C1 segment of cervical spinal cord (tissue), 14 donors: Measurements from ENCODE around the gene CRKL.
"Not testable (repeated sequence)": the region's sequence is repeated elsewhere in the genome, so short reads cannot be mapped to it uniquely, and the experiment has no call there.

ENCODE experiments used
- DNase-seq, 14 donors: peaks; one replicate each; lab custom pipeline; 2025; lab: John Stamatoyannopoulos, UW

The CRKL gene

DNA sequence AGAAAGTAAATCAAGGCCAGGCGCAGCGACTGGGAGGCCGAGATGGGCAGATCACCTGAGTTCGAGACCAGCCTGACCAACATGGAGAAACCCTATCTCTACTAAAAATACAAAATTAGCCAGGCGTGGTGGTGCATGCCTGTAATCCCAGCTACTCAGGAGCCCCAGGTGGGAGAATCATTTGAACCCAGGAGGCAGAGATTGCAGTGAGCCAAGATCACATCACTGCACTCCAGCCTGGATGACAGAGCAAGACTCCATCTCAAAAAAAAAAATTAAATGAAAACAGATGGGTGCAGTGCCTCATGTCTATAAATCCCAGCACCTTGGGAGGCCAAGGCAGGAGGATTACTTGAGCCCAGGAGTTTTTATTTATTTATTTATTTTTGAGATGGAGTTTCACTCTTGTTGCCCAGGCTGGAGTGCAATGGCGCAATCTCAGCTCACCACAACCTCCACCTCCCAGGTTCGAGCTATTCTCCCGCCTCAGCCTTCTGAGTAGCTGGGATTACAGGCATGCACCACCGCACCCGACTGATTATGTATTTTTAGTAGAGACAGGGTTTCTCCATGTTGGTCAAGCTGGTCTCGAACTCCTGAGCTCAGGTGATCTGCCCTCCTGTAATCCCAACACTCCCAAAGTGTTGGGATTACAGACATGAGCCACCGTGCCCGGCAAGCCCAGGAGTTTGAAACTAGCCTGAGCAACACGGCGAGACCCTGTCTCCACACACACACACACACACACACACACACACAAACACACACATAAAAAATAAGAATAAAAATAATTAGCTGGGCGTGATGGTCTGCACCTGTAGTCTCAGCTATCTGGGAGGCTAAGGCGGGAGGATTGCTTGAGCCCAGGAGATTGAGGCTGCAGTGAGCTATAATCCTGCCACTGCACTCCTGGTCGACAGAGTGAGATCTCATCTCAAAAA is 15.8 kb upstream of the CRKL start:
- not testable (repeated sequence) for DNase-seq

DNA sequence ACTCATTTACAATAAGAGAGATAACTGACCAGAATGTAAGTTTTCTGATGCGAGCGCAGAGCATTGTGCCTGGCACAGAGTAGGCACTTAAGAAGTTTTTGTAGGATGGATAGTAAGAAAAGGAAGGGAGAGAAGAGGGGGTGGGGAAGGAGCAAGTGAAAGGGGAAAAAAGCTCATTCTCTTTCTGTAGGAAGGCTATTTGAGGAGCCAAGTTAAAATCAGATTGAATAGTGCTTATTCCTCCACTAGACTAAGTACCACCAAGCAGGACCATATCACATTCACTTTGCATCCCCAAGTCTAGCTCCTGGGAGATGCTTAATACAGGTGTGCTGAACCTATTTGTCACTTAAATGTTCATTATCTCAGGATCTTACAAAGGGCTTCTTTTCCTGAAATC is 14.1 kb upstream of the CRKL start:
- DNase-seq, result no peak

DNA sequence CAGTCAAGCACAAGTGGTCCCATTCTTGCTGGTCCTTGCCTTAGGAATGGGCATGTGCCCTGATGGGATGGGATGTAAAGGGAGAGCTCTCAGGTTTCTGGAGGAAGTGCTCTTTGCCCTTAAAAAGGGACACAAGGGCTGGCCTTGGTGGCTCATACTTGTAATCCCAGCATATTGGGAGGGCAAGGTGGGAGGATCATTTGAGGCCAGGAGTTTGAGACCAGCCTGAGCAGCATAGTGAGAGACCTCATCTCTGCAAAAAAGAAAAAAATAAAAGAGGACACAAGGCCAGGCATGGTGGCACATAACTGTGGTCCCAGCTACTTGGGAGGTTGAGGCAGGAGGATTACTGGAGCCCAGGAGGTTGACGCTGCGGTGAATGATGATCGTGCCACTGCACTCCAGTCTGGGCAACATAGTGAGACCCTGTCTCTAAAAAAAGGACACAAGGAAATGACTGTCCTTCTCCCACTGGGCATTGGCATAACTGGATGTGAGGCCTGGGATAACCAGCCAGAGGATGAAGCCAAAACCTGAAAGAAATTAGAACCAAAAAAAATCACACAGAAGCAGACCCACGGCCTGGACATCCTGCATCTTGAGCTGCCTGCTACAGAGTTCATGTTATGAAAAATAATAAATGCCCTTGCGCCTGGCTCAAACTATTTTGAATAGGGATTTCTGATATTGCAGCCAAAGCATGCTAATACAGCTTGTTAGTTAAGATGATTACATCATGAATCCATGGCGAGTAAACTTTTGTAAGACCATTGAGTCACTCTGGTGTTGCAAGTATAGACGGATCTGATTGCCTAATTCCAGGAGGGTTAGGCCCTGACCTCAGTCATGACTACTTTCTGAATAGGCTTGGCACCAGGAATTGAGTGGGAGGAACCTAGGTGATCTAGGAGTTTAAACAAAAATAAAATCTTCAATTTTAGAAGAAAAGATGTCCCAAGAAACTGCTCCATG is 12.9 kb upstream of the CRKL start:
- DNase-seq, result peak in 1 of 14 donors; percentile 23

DNA sequence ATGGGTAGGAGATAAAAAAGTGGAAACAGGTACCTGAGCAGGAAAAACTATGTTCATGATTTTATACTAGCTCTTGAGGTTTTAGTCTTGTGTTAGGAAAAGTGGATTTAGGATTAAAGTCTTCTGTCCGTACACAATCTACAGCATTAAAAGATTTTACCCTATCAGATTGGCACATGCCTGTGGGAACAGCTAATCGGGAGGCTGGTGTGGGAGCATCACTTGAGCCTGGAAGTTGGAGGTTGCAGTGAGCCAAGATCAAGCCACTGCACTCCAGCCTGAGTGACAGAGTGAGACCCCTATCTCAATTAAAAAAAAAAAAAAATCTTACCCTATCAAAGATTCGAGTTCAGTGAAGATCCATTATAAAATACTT is 12.2 kb upstream of the CRKL start:
- DNase-seq, result no peak

DNA sequence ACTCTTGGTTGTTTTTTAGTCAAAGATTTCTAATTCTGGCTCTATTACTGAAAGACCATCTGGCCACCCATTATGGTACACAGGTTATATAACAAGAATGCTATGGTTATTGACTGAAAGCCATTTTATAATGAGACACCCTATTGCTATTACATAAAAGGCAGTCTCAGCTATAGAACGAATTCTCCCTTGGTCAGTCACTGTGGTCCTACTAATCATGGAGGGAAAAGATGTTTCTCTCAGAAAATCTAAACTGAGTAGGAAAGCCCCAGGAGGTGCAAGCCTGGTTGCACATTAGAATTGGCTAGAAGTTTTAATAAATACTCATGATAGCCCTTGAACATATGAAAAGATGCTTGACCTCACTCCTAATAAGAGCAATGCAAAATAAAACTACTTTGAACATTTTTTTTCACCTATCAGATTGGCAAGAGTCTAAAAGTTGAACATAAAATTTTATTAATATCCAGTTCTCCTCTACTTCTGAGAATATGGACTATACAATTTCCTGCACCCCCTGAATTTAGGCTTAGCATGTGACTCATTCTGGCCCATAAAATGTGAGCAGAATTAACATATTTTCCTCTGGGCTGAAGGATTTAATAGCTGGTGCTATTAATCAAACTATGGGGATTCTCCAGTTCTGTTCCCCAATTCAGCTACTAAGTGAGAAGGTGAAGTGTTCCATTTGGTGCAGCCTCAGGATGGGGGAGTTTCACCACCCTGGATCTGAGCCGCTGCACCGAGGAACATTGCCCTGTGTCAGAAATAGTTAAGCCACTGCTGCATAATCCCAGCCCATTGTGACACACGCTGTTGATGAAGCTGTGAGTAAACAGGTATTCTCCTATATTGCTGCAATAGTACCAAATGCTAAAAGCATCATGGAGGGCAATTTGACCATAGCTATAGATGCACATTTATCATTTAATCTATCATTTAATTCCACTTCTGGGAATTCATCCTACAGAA is 11.5 kb upstream of the CRKL start:
- DNase-seq, result peak in 1 of 14 donors; percentile 71

DNA sequence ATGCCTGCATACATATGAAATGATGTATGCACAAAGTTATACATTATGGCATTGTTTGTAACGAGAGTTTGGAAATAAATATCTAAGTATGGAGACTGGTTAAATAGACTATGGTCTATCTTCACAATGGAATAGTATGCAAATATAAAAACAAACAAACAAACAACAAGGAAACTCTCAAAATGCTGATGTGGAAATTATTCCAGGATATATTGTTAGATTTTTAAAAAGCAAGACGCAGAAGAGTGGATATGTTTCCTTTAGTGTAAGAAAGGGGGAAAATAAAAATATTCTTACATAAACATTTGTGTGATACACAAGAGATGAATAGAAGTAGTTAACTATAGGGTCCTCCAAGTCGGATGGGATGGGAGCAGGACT is 10.8 kb upstream of the CRKL start:
- DNase-seq, result no peak

DNA sequence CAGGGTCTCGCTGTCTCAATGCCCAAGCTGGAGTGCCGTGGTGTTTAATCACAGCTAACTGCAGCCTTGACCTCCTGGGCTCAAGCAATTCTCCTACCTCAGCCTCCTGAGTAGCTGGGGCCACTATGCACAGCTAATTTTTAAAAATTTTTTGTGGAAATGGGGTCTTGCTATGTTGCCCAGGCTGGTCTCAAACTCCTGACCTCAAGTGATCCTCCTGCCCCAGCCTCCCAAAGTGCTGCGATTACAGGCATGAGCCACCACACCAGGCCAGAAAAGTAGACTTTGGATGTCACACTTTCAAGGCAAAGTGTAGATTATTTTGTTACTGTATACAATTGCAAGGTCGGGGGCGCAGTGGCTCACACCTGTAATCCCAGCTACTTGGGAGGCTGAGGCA is 8.5 kb upstream of the CRKL start:
- DNase-seq, result not testable (repeated sequence)

DNA sequence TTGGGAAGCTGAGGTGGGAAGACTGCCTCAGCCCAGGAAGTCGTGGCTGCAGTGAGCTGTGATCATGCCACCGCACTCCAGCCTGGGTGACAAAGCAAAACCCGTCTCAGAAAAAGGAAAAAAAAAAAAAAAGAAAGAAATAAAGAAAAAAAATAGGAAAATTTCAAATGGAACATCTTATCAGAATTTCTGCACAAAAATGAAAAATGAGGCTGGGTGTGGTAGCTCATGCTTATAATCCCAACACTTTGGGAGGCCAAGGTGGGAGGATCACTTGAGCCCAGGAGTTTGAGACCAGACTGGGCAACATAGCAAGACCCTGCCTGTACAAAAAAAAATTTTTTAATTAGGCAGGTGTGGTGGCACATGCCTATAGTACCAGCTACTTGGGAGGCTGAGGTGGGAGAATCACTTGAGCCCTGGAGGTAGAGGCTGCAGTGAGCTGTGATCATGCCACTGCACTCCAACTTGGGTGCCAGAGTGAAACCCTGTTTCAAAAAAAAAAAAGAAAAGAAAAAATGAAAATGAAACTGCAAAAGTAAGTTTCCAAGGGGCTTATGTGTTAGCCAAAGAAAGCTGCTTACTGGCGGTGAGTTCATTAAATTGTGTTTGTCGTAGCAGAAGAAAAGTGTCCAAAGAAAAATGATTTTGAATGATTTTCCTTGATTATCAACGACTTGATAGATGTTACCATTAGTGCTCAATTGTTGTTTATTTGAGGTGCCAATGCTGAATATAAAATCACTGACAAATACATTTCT is 7.5 kb upstream of the CRKL start:
- DNase-seq, result no peak

DNA sequence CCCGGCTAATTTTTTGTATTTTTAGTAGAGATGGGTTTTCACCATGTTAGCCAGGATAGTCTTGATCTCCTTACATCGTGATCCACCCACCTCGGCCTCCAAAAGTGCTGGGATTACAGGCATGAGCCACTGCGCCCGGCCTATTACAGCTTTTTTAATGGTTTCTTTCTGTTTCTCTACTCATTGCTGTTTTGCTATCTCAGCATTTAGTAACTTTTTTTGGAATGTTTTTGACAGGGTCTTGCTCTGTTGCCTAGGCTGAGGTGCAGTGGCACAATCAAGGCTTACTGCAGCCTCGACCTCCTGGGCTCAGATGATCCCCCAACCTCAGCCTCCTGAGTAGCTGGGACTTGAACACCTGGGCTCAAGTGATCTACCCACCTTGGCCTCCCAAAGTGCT is 4.7 kb upstream of the CRKL start:
- DNase-seq, result no peak

DNA sequence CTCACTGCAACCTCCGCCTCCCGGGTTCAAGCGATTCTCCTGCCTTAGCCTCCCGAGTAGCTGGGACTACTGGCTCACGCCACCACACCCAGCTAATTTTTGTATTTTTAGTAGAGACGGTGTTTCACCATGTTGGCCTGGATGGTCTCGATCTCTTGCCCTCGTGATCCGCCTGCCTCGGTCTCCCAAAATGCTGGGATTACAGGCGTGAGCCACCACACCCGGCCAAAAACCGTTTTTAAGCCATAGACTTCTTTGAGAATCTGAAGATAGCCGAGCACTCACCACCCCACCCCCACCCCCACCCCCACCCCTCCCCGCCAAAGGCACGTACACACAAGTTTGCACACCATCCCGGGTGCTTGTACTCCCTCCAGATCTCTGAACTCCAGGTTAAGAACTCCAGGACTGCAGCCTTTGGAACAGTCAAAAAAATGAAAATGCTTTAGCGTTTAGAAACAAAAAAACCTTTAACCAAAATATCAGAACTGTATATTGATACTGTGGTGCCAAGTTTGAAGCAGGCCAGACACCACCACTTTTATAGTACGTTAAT is 1.5 kb downstream of the CRKL start:
- DNase-seq, result no peak

DNA sequence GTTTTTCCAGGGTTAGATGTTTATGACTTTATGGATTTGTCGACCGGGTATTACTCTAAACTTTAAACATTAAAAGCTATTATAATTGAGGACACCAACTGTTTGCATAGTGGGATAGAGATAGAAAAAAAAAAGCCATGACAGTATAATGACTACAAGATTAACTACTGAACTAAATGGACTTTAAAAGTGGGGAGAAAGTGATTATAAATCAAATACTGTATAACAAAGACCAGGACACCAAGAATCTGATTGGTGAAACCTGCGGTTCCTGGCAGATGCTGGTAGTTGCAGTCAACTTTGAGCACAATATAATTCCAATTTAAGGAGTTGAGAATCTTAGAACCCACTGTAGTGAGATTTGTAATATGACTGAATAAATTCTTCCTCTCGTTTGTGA is 2.5 kb downstream of the CRKL start:
- DNase-seq, result no peak

DNA sequence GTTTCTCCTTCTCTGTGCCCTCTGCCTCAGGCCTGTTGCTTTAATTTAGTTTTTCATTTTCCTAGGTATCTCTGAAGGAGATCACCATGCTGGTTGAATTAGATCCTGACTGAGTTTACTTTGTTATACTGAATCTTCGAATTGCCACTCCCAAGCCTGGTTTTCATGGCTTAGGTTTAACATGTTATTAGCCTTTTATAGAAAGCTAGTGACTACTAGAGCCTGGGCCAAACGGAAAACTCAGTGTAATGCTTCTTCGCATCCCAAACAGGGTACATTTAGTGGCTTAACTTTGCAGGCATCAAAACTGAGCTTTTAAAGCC is 3.6 kb downstream of the CRKL start:
- no peak for DNase-seq

DNA sequence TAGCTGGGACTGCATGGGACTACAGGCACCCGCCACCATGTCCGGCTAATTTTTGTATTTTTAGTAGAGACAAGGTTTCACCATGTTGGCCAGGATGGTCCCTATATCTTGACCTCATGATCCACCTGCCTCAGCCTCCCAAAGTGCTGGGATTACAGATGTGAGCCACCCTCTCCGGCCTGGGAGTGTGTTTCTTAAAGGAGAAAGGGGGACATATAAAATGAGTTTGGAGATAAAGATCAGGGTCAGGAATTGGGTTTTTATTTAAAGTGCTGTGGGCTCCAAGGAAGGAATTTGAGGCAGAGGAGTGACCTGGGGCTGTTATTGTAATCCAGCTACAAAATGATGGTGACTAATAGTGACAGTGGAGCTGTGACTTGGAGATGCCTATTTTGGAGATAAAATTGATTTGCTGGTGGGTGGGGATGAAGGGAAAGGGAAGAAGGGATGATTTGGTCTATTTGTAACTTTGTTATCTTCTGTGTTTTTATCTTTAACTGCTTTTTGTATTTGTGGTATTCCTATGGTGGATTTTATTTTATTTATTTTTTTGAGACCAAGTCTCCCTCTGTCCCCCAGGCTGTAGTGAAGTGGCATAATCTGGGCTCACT is 5.0 kb downstream of the CRKL start:
- no peak for DNase-seq

DNA sequence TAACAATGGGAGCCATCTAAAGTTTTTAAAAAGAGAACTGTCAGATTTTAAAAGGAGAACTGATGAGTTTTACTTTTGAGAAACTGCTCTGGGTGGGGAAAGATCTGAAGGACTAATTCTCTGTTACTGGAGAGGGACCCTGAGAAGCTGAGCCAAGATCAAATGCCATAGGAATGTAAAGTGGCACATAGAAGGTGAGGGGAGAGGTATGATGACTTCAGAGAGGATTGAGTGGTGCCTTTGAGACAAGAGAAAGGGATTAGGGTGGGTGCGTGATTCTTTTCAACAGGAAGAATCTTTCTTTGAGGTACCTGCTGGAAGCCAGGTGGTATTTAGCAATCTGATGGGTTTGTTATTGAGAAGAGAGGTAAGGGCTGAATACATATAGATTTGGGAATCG is 9.0 kb downstream of the CRKL start:
- no peak for DNase-seq

DNA sequence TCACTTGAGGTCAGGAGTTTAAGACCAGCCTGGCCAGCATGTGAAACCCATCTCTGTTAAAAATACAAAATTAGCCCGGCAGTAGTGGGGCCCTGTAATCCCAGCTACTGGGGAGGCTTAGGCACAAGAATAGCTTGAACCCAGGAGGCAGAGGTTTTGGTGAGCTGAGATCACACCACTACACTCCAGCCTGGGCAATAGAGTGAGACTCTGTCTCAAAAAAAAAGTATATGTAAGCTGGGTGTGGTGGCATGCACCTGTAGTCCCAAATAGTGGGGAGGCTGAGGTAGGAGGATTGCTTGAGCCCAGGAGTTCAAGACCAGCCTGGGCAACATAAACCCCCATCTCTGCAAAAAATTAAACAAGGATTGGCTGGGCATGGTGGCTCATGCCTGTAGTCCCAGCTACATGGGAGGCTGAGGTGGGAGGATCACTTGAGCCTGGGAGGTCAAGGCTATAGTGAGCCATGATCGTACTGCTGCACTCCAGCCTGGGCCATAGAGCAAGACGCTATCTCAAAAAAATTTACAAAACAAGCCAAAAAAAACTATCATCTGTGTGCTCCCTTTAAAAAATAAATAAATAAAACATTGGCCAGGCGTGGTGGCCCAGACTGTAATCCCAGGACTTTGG is 10.8 kb downstream of the CRKL start:
- DNase-seq, result no peak

DNA sequence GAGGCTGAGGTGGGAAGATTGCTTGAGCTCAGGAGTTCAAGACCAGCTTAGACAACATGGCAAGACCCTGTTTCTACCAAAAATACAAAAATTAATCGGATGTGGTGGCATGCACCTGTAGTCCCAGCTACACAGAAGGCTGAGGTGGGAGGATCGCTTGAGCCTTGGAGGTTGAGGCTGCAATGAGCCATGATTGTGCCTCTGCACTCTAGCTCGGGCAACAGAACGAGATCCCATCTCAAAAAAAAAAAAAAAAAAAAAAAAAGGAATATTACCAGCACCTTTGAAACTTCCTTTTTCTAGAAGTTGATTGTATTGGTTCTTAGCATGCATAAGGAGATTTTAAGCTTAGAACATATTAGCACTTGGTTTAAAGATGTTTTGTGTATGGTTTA is 11.4 kb downstream of the CRKL start:
- DNase-seq, result no peak

DNA sequence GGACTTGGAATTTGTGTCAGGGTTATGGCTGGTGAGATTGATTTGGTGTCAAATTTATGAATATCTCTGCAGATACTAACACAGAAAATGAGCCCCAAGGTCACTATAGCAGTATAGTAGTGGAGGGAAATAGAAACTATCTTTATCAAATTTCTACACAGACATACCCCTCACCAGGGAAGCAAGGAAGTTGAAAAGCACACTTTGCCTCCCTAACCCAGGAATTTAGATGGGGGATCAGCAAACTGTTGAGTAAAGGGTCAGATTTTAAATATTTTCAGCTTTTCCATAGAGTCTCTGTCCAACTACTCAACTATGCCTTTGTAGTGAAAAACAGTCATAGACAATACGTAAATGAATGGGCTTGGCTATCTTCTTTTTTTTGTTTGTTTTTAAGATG is 12.8 kb downstream of the CRKL start:
- DNase-seq, result no peak

DNA sequence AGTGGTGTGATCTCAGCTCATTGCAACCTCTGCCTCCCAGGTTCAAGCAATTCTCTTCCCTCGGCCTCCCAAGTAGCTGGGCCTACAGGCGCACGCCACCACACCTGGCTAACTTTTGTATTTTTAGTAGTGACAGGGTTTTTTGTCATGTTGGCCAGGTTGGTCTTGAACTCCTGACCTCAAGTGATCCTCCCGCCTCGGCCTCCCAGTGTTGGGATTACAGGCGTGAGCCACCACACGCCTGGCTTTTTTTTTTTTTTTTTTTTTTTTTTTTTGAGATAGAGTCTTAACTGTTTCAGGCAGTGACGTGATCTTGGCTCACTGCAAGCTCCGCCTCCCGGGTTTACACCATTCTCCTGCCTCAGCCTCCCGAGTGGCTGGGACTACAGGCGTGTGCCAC is 13.2 kb downstream of the CRKL start:
- not testable (repeated sequence) for DNase-seq

DNA sequence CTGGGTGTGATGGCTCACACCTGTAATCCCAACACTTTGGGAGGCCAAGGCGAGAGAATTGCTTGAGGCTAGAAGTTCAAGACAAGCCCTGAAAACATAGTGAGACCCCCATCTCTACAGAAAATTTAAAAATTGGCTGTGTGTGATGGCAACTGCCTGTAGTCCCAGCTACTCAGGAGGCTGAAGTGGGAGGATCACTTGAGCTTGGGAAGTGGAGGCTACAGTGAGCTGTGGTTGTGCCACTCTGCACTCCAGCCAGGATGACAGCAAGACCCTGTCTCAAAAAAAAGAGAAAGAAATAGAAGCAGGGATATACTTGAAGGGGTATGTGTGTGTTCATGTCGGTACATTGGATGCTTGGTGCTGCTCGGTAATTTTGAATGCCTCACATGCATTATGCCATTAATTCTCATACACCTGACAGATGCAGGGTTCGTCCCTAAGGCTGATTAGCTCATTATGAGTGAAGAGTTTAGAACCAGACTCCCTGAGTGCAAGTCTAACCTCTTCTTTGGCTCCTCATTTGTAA is 14.0 kb downstream of the CRKL start:
- DNase-seq, result no peak
